Measurements from ENCODE around the gene MOSMO.

GRCh38 chr16:22123759-22124490 is 116.0 kb downstream of the MOSMO start:
- TF ChIP-seq, protein P1, sequence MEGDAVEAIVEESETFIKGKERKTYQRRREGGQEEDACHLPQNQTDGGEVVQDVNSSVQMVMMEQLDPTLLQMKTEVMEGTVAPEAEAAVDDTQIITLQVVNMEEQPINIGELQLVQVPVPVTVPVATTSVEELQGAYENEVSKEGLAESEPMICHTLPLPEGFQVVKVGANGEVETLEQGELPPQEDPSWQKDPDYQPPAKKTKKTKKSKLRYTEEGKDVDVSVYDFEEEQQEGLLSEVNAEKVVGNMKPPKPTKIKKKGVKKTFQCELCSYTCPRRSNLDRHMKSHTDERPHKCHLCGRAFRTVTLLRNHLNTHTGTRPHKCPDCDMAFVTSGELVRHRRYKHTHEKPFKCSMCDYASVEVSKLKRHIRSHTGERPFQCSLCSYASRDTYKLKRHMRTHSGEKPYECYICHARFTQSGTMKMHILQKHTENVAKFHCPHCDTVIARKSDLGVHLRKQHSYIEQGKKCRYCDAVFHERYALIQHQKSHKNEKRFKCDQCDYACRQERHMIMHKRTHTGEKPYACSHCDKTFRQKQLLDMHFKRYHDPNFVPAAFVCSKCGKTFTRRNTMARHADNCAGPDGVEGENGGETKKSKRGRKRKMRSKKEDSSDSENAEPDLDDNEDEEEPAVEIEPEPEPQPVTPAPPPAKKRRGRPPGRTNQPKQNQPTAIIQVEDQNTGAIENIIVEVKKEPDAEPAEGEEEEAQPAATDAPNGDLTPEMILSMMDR (IDR thresholded peaks at IDR 0.05): no peak
- TF ChIP-seq POLR2A (IDR thresholded peaks at IDR 0.05): no peak
